Body of pancreas (tissue), 4 donors: ENCODE results near the gene PSG3.
"Not testable (repeated sequence)": the region's sequence is repeated elsewhere in the genome, so short reads cannot be mapped to it uniquely, and the experiment has no call there.

Source experiments
- CTCF ChIP-seq, 7 experiments: fragments of 450-650 bp in 4 of 7; fragments of 200-600 bp in 3 of 7; sonication (generic) in 3 of 7; IDR thresholded peaks; one replicate each; pipeline ENCODE4 v1.5.1; 2016 to 2019; ENCODE audit warnings: antibody characterized with exemption in 7 of 7
- POLR2A ChIP-seq, 3 donors: fragments of 450-650 bp; IDR thresholded peaks; one replicate each; pipeline ENCODE4 v1.6.1; 2016; ENCODE audit warnings: antibody characterized with exemption in 3 of 3, mild to moderate bottlenecking in 2 of 3

DNA sequence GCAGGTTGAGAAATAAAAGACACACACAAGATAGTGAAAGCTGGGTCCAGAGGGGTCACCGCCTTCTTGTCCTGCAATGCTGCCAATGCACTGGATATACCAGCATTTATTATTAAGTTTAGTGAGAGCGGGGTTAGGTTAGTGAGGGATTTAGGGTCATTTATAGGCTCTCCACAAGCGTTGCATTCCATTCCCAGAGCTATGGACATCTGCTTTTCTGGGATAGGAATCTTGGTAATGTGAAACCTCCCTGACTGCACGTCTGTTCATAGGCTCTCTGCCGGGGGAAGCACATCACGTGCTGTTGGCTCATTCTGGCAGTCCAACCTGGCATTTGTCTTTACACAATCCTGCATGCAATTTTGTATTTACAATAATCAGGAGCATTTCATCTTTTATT, 27.5 kb downstream of the PSG3 start:
- not testable (repeated sequence) for TF ChIP-seq CTCF, POLR2A (IDR thresholded peaks at IDR 0.05)
